Ammon's horn (tissue), 1 donor: ENCODE results near the gene HOXB13.

ENCODE experiments used
- DNase-seq: peaks from one replicate; pipeline ENCODE4 v3.0.0-alpha.2; 2016; ENCODE audit warnings: low spot score

Gene HOXB13

DNA sequence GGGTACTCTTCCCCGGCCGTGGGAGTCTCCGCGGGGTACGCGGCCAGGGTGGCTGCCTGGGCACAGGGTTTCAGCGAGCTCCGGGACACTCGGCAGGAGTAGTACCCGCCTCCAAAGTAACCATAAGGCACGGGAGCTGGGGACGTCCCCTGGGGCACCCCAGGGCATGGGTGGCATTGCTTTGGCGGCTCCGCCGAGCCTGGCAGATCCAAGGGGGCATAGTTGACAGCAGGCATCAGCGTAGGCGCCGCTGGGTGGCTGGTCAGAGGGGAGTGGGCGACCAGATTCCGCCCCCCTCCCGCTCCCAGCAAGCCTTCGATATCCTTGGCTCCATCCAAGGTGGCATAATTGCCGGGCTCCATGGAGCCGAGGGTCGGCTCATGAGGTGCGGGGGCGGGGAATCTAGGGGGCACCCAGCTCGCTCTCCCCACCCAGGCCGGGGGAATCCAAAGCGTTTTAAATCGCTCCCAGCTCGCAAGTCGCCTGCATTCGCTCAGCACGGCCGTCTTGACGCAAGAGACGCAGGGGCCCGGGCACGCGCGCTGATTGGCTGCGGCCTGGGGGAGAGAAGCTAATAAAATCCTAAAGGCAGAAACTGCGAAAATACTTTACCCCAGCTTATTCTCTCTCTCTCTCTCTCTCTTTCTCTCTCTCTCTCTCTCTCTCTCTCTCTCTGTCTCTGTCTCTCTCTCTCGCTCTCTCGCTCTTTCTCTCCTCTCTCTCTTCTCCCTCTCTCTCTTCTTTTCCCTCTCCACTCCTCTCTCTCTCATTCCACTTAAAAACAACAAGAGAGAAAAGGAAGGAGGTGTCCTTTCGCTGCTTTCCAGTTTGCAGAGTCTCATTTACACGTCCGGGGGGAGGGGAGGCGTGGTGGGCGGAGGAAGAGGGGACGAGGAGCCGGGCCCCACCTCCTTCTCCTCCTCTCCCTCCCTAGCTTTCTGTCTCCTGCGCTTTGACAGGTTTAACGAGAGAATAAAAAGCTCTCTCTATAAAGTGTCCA, at the start of gene HOXB13:
Gene HOXB13, minus strand, starts transcription at position 519 of the 1,000 bp plus-strand sequence. Its CDS starts 157 bp downstream, at position 362.
- no peak for DNase-seq

DNA sequence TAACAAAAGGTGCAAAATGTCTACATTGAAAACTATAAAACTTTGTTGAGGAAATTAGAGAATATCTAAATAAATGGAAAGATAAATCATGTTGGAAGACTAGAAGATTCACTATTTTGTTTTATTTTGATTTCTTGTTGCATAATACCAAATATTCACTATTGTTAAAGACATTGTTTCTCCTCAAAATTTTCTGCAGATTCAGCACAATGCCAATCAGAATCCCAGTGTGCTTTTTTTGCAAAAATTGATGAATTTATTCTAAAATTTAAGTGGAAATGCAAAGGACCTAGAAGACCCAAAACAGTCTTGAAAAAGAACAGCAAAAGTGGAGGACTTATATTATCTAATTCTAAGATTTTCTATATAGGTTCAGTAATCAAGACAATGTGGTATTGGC, 48.1 kb upstream of the HOXB13 start:
- no peak for DNase-seq

DNA sequence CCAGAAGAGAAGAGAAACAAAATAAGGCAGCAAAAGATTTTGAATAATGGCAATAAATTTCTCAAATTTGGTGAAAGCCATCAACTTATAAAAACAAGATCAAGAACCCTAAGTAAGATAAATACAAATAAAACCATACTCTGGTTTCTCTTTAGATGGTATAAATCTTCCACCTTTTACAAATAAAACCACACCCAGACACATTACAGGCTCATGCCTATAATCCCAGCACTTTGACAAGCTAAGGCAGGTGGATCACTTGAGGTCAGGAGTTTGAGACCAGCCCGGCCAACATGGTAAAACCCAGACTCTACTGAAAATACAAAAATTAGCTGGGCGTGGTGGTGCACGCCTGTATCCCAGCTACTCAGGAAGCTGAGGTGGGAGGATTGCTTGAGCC, 44.7 kb upstream of the HOXB13 start:
- no peak for DNase-seq

DNA sequence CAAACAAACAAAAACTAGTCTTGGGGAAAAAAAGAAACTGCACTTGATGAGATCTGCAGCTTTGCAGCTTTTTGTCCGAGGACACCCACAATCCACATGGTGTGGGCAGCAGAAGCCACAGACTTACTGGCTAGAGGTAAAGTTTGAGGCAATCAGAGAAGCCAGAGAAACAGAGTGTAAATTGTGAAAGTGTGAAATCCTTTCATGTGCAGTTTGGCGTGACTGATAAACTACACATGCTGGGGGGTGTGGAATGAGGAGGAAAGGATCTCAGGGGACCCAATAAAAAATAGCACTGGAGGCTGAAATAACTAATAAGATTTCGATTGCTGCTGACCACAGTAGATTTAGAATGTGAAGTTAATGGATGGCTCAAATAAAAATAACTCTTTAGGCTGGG, 42.4 kb upstream of the HOXB13 start:
- DNase-seq: no peak

DNA sequence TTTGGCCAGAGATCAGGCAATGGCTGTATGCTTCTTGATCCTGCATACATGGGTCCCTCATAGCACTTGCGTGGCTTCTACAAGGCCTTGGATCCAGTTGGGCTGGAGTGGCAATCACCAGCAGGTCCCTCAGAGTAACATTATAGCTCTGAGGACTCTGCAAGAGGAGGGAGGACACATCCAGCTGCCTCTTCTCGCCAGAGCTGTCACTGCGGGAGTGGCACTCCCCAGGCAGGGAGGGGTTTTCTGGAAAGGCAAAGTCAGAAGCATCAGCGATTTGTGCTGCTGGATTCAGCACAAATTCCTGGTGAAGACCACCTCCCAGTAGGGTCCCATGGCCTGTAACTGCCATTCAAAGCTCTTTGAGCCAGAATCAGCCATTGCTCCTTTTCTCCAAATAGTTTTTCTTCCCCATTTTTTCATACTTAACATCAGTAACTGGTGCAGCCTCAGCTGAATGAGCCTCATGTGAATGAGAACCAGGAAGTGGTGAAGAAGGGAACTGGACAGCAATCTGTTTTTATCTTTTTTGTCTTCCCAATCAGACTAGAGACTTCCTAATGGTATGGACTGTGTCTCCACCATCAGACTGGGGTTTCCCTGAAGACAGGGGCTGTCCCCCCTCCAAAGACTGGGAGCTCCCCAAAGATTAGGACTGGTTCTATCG, 40.6 kb upstream of the HOXB13 start:
- DNase-seq: peak; percentile 13

DNA sequence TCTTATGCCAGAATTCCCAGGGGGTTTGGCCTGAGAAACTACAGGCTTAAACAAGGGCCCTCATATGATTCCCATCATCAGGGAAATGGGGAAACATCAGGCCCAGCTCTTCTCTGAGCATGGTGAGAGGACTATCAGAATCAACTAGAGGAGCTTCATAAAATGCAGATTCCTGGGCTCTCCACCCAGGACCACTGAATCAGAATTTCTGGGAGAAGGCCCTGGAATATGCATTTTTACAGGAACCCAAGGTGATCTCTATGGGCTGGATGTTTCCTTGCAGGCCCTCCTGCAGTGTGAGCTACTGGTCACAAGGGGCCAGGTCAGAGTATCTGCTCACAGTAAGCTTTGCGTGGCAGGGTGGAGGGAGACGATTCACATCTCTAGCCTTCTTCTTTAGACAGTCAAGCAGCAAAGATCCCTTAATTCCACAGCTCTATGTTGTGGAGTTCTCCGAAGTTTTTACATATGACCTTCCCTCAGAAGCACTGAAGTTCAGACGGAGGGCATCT, 38.8 kb upstream of the HOXB13 start:
- no peak for DNase-seq

DNA sequence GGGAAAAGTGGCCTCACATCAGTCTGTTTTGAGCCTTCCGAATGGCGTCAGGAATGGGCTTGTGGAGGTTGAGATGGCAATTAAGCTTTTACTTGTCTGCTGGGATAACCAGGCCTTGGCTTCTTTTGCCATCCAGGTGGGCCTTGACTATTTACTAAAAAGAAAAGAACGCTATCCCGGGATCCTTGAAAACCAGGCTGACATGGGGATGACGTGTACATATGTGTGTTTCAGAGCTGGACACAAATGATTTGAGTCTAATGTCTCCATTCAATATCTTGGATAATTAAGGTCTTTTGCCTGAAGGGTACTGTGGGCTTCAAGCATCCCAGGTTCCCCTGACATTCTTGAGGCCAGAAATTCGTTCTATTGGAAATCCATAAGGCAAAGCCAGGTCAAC, 32.6 kb upstream of the HOXB13 start:
- no peak for DNase-seq

DNA sequence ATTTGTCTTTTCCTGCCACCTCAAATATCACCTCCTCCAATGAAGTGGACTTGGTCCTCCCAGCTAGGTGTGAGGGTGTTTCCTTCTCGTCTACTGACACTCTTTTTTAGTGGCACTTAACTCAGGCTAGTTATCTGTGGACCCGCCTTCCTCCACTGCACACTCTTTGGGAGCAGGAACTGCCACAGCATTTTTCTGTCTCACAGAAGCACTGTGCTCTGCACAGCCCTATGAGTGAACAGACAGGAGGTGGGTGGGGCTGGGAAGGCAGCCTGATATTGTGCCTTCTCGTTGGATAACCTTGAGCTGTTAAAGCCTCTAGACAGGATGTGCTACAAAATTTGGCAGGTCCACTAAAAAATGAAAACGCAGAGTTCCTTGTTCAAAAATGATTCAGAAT, 31.9 kb upstream of the HOXB13 start:
- DNase-seq: peak; percentile 38

DNA sequence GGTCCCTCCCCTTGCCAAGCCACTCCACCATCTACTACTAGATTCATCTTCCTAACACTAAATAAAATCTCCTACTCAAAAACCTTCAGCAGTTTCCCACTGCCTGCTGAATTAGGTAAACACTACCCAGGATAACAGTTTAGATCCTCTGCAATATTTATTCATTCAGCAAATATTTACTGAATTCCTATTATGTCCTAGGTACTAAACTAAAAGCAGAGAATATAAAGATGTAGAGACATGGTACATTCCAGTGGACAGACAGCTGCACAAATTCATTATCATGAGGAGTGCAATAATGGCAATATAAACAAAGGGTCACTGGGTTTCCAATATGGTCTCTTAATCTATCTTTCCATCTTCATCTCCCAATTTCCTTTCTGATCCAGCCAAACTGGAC, 30.7 kb upstream of the HOXB13 start:
- DNase-seq: no peak

DNA sequence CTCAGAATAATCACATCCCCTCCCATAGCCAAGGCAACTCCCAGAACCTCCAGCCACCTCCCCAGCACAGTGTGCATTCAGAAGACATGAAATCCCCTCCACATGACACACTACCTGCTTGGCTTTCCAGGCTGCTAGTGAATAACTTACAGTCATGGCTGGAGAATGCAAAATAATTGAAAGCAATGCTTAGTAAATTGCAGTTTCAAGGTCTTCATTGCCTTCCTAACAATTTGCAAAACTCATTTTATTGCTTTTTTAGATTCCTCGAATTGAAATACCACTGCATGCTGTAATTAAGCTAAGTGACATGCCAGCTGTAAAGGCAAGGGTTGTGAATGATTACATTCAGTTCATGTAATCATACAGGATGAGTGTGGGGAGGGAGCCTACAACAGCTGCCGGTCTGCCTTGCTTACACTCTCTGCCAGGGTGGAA, 29.0 kb upstream of the HOXB13 start:
- no peak for DNase-seq

DNA sequence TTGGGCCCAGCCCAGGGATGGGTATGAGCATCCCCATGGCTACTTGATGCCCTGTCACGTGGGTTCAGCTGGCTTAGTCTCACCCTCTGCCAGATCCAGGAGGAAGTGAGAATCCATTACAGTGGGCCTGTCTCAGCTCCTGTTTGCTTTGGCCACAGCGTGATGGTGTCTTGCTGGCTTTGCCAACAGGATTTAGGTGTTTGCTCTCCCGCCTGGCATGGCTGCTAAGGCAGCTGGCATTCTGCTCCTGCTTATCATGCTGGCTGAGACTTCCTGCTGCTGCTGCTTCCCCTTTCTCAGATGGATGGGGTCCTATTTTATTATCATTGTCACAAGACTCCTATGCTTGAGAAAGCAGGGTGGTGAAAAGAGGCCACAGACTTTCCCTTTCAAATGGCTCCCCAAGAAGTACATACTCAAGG, 28.3 kb upstream of the HOXB13 start:
- DNase-seq: peak; percentile 13

DNA sequence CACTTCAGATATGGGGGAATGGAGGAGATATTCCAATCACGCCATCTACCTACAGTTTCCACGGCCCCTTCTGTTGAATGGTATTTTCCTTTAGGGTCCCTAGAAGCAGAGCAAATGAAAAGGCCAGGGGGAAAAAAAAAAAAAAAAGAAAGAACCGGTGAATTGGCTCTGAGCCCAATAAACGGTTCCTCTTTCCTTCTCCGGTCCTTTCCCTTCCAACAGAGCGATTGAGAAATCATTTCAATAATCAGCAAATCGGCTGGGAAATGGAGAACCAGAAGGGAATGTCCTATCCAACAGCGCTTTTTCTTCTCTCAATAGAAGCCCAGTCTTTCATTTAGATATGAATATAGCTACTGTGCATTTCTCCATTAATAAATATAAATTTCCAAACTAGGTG, 26.8 kb upstream of the HOXB13 start:
- no peak for DNase-seq

DNA sequence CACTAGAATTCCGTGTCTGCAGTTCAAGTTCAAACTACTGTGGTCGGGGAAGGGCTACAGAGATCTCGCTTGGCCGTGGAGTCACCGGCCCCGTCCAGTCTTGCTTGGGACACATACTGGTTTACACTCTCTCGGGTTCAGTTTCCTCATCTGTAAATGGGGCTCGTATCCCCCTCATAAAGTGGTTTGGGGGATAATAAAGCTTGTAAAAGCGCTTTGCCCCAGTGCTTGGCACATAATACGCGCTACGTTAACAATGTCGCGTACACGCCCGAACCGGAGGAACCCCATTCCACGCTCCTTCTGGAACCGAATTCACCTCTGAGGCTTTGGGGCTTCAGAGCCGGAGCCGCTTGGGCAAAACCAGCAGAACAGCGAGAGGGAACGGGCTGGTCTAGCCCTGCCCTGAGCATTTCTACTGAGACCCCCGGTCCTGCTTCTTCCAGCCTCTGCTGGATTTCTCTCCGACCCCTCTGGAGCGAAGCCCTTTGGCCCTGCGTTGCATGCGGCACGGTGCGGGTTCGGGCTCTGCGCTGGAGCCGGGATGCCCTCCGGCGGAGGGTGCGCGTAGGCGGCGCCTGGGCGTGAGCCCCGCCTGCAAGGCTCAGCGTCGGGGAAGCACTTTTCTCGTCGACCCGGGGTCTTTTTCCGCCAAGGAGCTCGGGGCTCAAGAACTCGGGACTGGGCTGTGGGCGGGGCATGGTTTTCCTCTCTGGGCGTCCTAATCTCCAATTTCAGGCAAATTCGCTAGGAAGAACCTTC, 26.1 kb upstream of the HOXB13 start:
- DNase-seq: no peak

DNA sequence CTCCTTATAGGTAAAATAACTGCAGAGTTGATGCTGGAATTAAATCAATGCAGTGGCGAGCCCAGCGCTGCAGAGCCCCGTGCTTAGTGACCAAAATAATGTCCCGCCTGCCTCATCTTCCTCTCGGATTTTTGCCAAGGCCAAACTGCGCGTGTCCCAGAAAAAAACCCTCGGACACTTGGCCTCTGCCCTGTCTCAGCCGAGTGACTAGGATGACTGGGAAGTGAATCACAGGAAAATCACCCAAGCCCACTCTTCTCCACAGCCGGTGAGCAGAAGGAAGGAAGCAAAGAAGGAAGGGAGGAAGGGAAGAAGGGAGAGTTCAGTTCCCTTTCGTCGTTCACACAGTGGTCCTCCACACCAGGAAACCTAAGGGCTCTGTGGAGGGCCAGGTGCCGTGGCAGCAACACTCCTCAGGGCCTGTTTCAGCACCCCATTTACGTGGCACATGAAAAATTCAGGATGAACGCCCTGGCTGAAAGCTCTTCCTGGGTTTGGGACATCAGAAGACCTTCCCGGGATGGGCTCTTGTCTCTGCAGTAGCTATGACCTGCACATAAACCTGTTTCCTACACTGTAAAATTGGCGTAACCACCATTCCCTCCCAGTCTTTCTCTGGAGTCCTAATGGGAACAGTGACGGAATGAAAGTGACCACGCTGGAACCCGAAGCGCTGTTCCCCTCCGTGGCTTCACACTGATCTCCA, 25.4 kb upstream of the HOXB13 start:
- no peak for DNase-seq

DNA sequence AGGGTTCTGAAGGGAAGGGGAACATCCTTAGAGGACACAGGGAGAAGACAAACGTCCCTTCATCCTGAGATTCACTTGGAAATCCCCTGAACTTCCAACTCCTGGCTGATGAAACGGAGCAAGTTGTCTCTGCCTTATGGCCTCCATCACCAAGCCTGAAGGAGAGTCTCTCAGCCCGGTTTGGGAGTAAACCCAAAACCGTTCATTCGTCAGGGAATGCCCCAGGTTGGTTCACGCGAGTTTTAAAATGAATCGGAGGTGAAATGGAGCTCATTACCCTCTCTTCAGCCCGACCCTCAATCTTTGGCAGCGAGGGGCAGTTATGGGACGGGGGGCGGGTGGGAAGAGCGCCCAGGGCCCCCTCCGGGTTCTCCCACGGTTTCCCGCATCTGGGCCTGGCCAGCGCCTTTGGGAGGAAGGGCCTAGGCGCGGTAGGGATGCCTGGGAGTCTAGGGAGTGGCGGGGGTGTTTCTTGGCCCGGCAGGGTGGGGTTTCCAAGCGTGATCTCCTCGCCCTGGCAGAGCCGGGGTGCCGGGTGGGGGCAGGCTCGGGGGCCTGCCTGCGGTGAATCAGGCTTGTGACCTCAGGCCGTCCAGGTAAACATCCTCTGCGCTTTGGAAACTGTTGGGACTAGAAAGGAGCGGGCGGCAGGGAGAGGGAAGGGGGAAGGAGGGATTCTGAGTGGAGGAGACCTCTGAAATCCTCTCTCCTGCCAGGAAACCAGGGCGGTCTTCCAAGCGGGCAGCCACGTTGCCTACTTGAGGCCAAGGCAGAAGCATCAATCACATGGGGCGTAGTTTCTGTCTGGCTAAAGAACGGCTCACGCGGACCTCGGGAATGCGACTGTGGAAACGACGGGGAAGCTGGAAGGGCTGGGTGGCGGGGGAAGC, 24.1 kb upstream of the HOXB13 start:
- no peak for DNase-seq

DNA sequence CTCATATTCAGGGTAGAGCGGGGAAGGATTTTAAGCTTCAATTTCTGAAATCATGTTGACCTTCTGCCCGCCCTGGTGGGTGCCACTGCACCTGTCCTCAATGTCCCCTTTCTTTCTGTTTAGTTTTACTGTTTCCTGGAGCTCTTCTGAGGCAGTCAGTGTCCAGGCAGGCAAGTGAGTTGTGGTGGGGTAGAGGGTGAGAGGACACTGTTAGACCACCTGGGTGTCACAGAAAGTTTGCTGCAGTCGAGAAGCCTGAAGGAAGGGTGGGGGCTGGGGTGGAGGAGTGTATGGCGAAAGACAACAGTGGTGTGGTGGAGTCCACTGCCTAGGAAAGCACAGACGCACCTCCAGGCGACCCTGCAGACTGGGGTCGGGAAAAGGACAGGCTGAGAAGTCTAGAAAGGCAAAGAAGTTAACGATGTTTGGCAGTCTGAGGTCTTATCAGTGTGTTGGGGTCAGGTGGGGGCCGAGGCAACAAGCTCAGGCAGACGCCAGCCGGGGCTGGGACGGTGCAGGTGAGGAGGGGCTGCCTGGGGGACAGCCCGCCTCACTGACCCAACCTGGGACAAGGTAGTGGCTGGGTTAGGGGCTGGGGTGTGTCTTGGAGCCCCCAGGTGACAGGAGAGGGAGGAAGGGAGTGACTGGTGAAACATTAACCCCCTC, 23.3 kb upstream of the HOXB13 start:
- no peak for DNase-seq

DNA sequence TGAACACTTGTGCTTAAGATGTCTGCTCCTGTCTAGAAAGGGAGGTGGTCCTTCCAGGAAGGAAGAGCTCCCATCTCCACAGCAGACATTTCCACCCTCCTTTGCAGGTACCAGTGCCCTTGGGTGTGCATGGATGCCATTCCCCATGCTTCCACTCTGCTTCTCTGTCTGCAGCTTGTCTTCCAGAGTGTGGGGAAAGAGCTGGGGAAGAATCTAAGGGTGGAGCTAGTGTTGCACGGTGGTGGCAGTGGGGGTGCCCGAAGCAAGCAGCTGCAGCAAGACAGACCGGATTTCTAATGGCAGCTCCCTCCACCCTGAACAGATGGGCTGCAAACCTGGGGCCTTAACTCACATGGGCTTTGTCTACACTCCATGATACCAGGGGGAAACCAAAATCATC, 22.6 kb upstream of the HOXB13 start:
- DNase-seq: no peak

DNA sequence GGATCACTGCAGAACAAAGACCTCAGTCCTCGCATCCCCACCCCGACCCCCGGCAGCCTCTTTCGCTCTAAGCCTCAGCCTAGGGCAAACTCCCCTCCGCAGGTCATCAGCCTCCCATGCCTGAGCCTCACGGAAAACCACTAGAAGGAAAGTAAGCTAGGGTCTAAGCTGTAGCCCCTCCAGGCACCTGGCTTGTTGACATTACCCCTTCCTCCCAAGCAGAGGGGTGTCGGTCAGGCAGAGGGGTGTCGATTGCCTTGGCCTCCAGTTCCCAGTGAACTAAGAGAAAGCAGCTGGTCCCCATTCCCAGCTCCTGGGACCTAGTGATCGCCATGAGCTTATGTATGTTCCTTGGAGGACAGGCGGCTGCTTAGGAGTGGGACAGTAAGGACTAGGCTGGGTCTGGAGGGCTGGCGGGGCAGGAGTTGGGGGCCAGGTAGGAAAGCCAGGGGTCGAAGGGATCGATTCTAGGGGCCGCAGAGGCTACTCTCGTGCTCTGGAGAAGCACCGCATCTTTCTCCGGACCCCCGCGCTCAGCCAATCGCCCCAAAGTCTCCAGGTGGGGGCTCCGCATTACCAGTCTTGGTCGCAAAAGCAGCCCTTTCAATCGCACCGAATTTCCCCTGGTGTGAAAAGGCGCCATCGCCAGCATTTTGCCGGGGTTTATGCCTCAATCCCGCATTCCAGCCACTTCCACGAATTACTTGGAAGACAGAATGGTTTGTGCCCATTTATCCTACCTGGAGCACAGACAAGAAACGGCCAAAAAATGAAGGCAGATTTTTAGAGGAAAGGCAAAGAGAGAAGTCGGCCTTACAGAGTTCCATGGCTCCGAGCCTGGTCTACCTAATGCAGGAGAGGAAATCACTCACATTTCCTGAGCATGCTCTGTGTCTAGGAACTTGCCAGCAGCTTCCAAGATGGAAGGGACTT, 21.3 kb upstream of the HOXB13 start:
- no peak for DNase-seq
